Measurements from ENCODE around the gene FCER1A.

DNA sequence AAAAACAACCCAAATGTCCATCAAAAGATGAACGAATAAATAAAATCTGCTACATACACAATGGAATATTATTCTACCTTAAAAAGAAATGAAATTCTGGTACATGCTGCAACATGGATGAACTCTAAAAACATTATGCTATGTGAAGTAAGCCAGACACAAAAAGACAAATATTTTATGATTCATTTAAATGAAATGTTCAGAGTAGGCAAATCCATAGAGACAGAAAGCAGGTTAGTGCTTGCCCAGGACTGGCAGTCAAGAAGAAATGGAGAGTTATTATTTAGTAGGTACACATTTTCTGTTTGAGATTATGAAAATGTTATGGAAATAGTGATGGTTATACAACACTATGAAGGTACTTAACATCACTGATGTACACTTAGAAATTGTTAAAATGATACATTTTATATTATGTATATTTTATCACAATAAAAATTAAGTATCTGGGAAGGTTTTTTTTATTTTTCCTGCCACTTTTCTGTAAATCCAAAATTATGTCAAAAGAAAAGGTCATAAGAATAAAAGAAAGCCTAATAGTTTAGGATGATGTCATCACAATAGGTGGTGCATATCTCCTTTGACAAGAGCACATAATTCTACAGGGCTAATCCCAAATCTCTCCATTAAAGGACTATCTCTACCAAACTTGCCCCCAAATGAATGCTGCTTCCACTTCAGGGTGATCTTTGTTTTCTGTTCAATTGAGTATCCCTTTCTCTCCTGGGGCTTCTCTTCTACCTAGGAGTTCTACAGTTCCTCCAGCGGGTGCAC lies 40.2 kb upstream of the FCER1A start:
- TF ChIP-seq, protein P1, sequence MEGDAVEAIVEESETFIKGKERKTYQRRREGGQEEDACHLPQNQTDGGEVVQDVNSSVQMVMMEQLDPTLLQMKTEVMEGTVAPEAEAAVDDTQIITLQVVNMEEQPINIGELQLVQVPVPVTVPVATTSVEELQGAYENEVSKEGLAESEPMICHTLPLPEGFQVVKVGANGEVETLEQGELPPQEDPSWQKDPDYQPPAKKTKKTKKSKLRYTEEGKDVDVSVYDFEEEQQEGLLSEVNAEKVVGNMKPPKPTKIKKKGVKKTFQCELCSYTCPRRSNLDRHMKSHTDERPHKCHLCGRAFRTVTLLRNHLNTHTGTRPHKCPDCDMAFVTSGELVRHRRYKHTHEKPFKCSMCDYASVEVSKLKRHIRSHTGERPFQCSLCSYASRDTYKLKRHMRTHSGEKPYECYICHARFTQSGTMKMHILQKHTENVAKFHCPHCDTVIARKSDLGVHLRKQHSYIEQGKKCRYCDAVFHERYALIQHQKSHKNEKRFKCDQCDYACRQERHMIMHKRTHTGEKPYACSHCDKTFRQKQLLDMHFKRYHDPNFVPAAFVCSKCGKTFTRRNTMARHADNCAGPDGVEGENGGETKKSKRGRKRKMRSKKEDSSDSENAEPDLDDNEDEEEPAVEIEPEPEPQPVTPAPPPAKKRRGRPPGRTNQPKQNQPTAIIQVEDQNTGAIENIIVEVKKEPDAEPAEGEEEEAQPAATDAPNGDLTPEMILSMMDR (conservative IDR thresholded peaks at IDR 0.05; ENCODE audit: low read length): no peak
- TF ChIP-seq EZH2phosphoT487 (IDR thresholded peaks at IDR 0.05; ENCODE audit: borderline replicate concordance, low read depth, low read length): no peak

All from OCI-LY7 (cell line).